ENCODE results near the gene TVP23C. TPM values are rescaled to one million over a fixed set of nuclear protein-coding genes. Genes with fewer than 3 reads are reported as not detected.
"Not testable (repeated sequence)": the region's sequence is repeated elsewhere in the genome, so short reads cannot be mapped to it uniquely, and the experiment has no call there.

TVP23C gene
- total and polyA plus RNA-seq, 8 donors, result 8.3 to 37.5 (median 22.2) TPM

GRCh38 chr17:15561439-15561838, 1.8 kb downstream of the TVP23C start:
- ATAC-seq; DNase-seq; H3K4me3 ChIP-seq; H3K4me1 ChIP-seq; H3K27ac ChIP-seq; H3K9me3 ChIP-seq; intact Hi-C loops (cut with DNase I); H3K36me3 ChIP-seq; H3K27me3 ChIP-seq: not testable (repeated sequence)

- H3K27ac ChIP-seq; H3K27me3 ChIP-seq; H3K9me3 ChIP-seq; H3K4me1 ChIP-seq; H3K36me3 ChIP-seq; intact Hi-C loops (cut with DNase I); ATAC-seq; H3K4me3 ChIP-seq; DNase-seq: not testable (repeated sequence)
Measured at GRCh38 chr17:15558403-15559105, 4.7 kb downstream of the TVP23C start.

DNA sequence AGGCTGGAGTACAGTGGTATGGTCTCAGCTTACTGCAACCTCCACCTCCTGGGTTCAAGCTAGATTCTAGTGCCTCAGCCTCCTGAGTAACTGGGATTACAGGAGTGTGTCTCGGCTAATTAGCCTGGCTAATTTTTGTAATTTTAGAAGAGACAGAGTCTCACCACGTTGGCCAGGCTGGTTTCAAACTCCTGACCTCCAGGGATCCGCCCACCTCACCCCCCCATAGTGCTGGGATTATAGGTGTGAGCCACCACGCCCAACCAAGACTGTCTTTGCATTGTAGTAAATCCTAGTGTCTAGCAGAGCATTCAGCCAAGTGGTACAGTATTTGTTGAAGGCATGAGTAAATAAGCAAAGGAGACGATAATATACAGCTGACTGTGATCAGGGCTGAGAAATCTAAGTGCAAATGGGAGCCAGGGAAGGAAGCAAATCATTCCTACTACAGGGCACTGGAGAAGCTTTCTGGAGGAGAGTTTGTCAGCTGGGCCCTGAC, 5.9 kb downstream of the TVP23C start:
- H3K27me3 ChIP-seq; H3K27ac ChIP-seq; H3K9me3 ChIP-seq; H3K4me3 ChIP-seq; intact Hi-C loops (cut with DNase I); H3K36me3 ChIP-seq; H3K4me1 ChIP-seq; ATAC-seq; DNase-seq: not testable (repeated sequence)

- H3K36me3 ChIP-seq; H3K27ac ChIP-seq; H3K4me3 ChIP-seq; intact Hi-C loops (cut with DNase I); DNase-seq; H3K9me3 ChIP-seq; H3K4me1 ChIP-seq; H3K27me3 ChIP-seq: not testable (repeated sequence)
- peak; percentile 41 for ATAC-seq
Measured at GRCh38 chr17:15552932-15553331, 10.4 kb downstream of the TVP23C start.

GRCh38 chr17:15549552-15549951, 13.7 kb downstream of the TVP23C start:
- H3K9me3 ChIP-seq; H3K27ac ChIP-seq; ATAC-seq; H3K4me1 ChIP-seq; H3K27me3 ChIP-seq; DNase-seq; H3K4me3 ChIP-seq; intact Hi-C loops (cut with DNase I): not testable (repeated sequence)
- peaks cover 0 to 15% of the 10 kb centered on the region in 2 donors for H3K36me3 ChIP-seq

DNA sequence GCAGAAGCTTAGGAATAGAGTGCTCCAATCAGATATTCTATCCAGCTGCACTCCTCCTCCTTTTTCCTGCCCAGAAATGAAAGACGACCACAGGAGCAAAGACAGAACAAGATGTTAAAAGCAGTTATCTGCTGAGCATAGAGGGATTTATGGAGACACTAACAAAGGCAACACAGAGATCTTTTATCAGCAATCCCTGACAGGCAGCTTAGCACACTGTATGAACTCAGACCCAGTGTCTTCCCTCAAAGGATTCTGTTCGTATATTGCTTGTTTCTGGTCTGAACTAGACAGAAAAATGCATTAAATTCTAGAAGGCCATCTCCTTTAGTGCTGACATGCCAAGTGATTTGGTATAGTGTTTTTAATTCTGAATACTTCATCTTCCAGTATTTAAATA, 16.7 kb downstream of the TVP23C start:
- DNase-seq; H3K4me3 ChIP-seq; intact Hi-C loops (cut with DNase I); H3K9me3 ChIP-seq; H3K4me1 ChIP-seq; H3K27ac ChIP-seq; H3K27me3 ChIP-seq; ATAC-seq: not testable (repeated sequence)
- H3K36me3 ChIP-seq, result peaks cover 0 to 22% of the 10 kb centered on the region in 2 donors

- DNase-seq; intact Hi-C loops (cut with DNase I); H3K27ac ChIP-seq; H3K9me3 ChIP-seq; H3K4me1 ChIP-seq; H3K4me3 ChIP-seq; H3K27me3 ChIP-seq; ATAC-seq: not testable (repeated sequence)
- peaks cover 0 to 26% of the 10 kb centered on the region in 2 donors for H3K36me3 ChIP-seq
Measured at GRCh38 chr17:15540371-15541219, 22.7 kb downstream of the TVP23C start.

DNA sequence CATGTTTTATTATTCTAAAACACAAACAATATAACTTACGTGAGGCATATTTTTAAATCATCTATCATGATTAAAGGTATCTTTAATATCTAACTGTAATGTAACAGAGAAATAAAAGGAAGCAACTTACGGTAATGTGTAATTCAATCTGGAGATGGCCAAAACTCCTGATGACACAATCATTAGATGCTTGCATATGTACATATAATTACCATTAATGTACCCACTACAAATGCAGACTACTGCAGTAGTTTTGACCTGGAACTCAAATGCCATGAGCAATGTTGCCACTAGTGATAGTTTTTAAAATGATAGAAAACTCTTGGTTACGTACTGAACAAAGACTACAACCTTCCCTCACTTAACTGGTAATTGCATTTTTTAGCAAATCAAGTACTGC, 30.2 kb downstream of the TVP23C start:
- ATAC-seq; intact Hi-C loops (cut with DNase I): not testable (repeated sequence)

More for the DNA sequence above, 30.2 kb downstream of the TVP23C start:
- DNase-seq, H3K27me3 ChIP-seq, H3K4me3 ChIP-seq, H3K9me3 ChIP-seq, H3K4me1 ChIP-seq, H3K36me3 ChIP-seq, H3K27ac ChIP-seq: not testable (repeated sequence)

Data from left lung (tissue), 10 donors.